ENCODE data around the gene WDR11.

Gene WDR11

GRCh38 chr10:120823266-120823665, 27.9 kb upstream of the WDR11 start:
- no peak overlapping the region for H3K4me3 ChIP-seq (ENCODE audit: low read depth, low read length)
- H3K4me1 ChIP-seq, result no peaks in the 10 kb centered on the region
- H3K9me3 ChIP-seq (ENCODE audit: control insufficient read depth, low read length), result no peaks in the 10 kb centered on the region
- H3K27ac ChIP-seq, result no peak overlapping the region
- TF ChIP-seq CTCF (IDR thresholded peaks at IDR 0.05), result no peak
- no peaks in the 10 kb centered on the region for H3K36me3 ChIP-seq (ENCODE audit: control insufficient read depth, insufficient read depth, low read length)
- H3K27me3 ChIP-seq (ENCODE audit: control insufficient read depth, insufficient read depth, low read length), result no peaks in the 10 kb centered on the region
- H3K4me2 ChIP-seq (ENCODE audit: low read length), result no peak overlapping the region
- no peaks in the 10 kb centered on the region for H3K79me2 ChIP-seq
- no peak overlapping the region for H2AFZ ChIP-seq
- H3K9ac ChIP-seq, result no peak overlapping the region

GRCh38 chr10:120824881-120825309, 26.3 kb upstream of the WDR11 start:
- Histone ChIP-seq H3K27me3 (ENCODE audit: control insufficient read depth, insufficient read depth, low read length) (no peaks in the 10 kb centered on the region), H3K79me2 (no peaks in the 10 kb centered on the region), H3K27ac (no peak overlapping the region), H3K4me2 (ENCODE audit: low read length) (no peak overlapping the region), H3K36me3 (ENCODE audit: control insufficient read depth, insufficient read depth, low read length) (no peaks in the 10 kb centered on the region), H3K4me1 (no peaks in the 10 kb centered on the region), H3K9me3 (ENCODE audit: control insufficient read depth, low read length) (no peaks in the 10 kb centered on the region), H2AFZ (no peak overlapping the region), H3K9ac (no peak overlapping the region), H3K4me3 (ENCODE audit: low read depth, low read length) (no peak overlapping the region)
- no peak for TF ChIP-seq CTCF (IDR thresholded peaks at IDR 0.05)

GRCh38 chr10:120825878-120826769, 25.0 kb upstream of the WDR11 start:
- Histone ChIP-seq H3K27ac (no peak overlapping the region), H3K27me3 (ENCODE audit: control insufficient read depth, insufficient read depth, low read length) (no peaks in the 10 kb centered on the region)
- no peak for TF ChIP-seq CTCF (IDR thresholded peaks at IDR 0.05)

DNA sequence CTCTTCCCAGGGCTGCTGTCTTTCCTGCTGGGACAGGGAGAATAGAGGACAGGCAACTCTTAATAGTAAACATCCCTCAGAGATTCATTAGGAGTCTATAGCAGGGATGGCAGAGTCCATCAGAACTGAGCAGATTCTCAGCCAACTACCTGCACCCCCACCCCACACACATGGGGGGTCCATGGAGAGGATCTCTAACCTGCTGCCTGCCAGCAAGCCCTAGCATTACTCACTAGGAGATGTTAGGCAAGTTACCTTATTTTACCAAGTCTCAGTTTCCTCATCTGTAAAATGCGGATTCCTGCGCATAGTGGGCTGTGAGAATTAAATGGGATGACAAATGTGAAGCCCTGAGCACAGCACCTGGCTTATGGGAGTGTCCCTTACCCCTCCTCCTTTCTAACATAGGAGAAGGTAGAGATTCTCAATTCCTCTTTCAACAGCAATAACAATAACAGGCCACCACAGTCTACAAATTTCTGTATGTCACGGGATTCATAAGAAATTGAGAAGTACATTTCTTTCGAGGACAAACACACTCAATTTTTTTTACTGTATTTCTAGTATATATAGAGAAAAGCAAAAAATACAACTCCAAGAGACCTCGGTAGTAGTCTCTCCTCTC, 23.8 kb upstream of the WDR11 start:
- no peak for TF ChIP-seq CTCF (IDR thresholded peaks at IDR 0.05)
- no peaks in the 10 kb centered on the region for H3K4me1 ChIP-seq
- H3K27me3 ChIP-seq (ENCODE audit: control insufficient read depth, insufficient read depth, low read length), result no peaks in the 10 kb centered on the region
- H3K36me3 ChIP-seq (ENCODE audit: control insufficient read depth, insufficient read depth, low read length), result no peaks in the 10 kb centered on the region
- no peak overlapping the region for H3K27ac ChIP-seq
- H3K9me3 ChIP-seq (ENCODE audit: control insufficient read depth, low read length), result no peaks in the 10 kb centered on the region
- no peak overlapping the region for H3K4me2 ChIP-seq (ENCODE audit: low read length)
- H3K79me2 ChIP-seq, result no peaks in the 10 kb centered on the region
- H3K9ac ChIP-seq, result no peak overlapping the region
- no peak overlapping the region for H3K4me3 ChIP-seq (ENCODE audit: low read depth, low read length)
- no peak overlapping the region for H2AFZ ChIP-seq

More at GRCh38 chr10:120825878-120826769, 25.0 kb upstream of the WDR11 start:
- no peaks in the 10 kb centered on the region for H3K9me3 ChIP-seq (ENCODE audit: control insufficient read depth, low read length)
- H3K79me2 ChIP-seq, result no peaks in the 10 kb centered on the region
- H3K9ac ChIP-seq, result no peak overlapping the region
- H3K36me3 ChIP-seq (ENCODE audit: control insufficient read depth, insufficient read depth, low read length), result no peaks in the 10 kb centered on the region
- no peaks in the 10 kb centered on the region for H3K4me1 ChIP-seq
- H2AFZ ChIP-seq, result no peak overlapping the region
- H3K4me3 ChIP-seq (ENCODE audit: low read depth, low read length), result no peak overlapping the region
- H3K4me2 ChIP-seq (ENCODE audit: low read length), result no peak overlapping the region

Data from parathyroid adenoma (tissue), 2 donors.